Activated CD4-positive, alpha-beta T cell treated with anti-CD3 and anti-CD28 coated beads, Interleukin-2, amount 50 U/mL, for 24 hours (primary cell): ENCODE measurements around the gene RNF5.
"Not testable (repeated sequence)": the region's sequence is repeated elsewhere in the genome, so short reads cannot be mapped to it uniquely, and the experiment has no call there.

Experiments used
- DNase-seq, 2 donors: peaks; one replicate each; pipeline ENCODE4 v3.0.0-alpha.2; 2020; ENCODE audit warnings: low read depth in 1 of 2, low spot score in 1 of 2

RNF5 gene

GRCh38 chr6:32175322-32175710 is 2.9 kb upstream of the RNF5 start:
- DNase-seq, result no peak

DNA sequence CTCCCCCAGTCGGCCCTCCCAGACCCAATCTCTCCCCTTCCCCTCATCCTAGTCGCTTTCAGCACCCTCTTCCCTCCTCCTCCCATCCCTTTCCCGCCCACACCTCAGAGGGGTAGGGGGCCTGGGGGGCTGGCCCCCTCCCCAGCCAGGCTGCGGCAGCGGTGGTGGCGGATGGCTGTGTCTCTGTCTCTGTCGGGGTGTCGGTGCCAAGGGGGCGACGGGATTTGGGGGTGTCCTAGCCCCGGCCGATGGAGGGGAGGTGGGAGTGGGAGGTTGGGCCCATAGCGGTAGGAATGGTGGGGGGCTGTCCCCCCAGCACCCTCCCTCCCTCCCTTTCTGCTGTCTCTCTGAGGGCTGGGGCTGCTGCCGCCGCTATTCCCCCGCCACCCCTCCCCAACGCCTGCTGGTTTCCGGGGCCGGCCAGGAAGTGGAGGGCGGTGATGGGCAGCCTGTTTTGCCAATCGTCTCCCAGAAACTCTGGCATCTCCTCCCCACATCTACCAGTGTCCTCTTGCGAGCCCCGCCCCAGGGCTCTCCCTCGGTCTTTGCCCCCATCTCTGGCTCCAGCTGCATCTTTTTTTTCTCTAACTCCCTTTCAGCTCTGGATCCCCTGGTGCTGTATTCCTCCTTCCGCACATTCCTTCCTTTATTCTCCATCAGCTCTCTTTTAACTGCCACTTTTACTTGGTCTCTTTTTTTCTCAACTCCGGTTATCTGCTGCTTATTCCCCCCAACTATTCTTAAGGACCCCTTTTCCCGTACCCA is 2.3 kb upstream of the RNF5 start, which contains the start of gene AGPAT1:
Gene AGPAT1, minus strand, starts transcription at position 374 of the 765 bp plus-strand sequence. CDS start 4,588 bp downstream, outside the sequence.
- DNase-seq, result peak; percentile 94

DNA sequence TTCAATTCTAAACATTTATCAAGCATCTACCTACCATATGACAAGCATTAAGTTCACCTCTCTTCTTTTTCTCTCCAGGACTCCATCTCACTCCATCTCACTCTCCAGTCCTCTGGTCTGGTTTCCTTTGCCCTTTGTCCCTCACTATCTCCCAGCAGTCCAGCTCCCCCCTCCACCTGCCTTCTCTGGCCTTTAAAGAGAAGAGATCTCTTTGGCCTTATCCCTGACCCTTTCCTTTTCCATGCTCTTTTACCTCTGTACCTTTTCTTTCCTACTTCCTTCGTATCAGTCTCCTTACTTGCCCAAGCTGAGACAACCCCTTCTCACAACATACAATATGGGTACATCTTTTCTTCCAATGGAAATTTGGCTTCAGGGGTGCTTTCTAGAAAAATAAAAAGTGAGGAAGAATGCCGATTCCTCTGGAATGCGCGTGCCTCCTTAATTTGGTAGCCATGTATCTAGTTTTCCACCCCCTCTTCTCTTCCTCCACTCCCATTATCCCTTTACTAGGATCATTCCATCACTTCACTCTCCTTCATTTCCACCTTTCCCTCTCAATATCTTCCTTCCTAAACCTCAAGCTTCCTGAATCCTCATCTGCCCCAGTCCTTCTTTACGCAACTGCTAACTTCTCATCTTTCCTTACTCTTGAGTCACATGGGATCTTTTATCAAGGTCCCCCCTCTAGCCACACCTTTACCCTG is 1.6 kb upstream of the RNF5 start:
- DNase-seq, result no peak

DNA sequence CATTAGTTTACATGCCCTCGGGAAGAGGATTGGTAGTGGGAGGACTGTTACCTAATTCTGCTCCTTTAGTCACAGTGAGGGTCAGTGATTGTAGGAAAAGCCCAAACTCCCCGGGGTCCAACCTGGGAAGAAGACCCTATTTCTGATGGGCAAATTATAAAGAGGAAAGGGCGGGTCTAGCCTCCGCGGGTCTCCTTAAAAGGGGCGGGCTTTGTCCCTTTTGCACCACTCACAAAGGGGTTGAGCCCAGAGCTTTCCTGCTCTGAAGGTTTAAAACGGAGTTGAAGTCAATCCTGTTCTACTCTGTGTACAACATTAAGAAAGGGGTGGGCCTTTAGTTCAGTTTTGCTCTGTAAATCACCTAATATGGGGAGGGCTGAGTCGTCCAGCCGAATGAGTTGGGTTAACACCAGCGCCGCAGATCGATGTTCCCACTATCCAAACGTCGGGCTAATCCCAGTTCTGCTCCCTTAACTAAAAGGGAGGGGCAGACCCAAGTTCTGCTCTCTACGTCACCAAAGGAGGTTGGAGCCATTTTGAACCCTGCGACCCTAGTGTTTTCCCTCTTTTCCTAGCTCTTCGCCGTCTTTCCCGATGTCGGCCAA is 920 bp upstream of the RNF5 start:
- DNase-seq, result peak in 1 of 2 donors; percentile 34

GRCh38 chr6:32178547-32179440 is 589 bp downstream of the RNF5 start:
- DNase-seq, result no peak

- DNase-seq, result no peak
Measured at GRCh38 chr6:32179766-32180405, 1.7 kb downstream of the RNF5 start.

DNA sequence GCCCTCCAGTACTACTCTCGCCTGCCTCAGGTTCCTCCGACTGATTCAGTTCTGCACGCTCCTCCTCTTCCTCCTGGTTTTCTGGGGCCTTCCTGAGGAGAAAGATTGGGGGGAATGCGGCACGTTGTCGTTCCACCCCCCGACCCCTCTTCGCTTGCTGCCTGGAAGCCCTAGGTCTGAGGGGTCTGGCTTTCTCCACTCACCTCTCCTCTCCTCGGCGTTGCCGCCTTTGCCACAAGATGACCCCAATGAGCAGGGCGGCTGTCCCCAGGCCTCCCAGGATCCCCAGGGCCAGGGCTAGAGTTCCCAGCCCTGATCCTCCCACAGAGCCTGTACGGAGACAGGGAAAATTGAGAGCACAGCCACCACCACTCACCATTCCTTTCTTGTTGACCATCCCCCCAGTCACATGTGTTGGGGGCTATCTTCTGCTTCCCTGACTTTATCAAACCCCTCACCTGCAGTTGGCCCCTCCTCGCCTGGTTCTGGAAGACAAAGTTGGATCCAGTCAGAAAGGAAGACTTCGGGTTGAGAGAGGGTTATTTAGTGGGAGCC is 3.0 kb downstream of the RNF5 start:
- no peak for DNase-seq

- DNase-seq, result no peak
Measured at GRCh38 chr6:32181915-32182529, 3.8 kb downstream of the RNF5 start.

DNA sequence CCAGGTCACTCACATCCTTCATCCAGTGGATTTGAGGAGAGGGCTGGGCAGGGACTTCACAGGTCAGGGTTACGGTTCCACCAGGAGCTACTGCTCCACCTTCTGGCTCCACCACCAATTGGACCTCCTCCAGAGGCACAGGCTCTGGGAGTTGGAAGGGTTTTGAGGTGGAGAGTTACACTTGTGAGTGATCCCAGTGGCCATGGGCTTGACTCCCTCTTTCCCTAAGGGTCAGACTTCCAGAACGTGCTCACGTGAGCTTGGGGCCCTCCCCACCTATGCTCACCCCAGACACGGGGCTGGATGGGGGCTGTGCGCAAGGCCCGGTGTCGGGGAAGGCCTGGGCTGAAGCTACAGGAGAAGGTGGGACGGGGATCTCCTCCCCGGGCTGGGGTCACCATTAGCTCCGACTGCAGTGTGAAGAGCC is 4.4 kb downstream of the RNF5 start:
- no peak for DNase-seq

GRCh38 chr6:32183030-32183429 is 4.8 kb downstream of the RNF5 start:
- DNase-seq, result no peak

GRCh38 chr6:32183483-32184083 is 5.4 kb downstream of the RNF5 start:
- no peak for DNase-seq

DNA sequence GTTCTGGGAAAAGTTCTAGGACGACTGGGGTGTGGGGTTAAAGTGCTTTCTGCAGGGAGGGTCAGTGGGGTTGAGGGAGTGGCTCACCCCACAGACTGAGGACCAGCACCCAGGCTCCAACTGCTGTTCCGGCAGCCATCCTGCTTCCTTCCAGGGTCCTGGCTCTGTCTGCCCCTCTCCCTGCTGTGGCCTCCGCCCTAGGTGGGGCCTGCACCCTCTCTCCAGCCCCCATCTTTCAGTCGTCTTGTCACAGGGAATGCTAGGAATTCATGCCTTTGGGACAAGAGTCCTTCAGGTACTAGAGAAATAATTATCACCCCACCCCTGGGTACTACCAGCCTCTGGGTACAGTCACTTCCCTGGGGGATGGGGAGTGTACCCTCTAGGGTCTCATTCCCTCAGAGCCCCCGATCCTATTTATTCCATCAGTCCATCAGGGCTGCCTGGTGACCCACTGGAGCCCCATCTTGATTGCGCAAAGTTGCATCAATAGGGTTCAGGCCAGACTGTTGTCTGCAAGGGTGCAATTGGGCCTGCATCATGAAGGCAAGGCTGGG is 6.0 kb downstream of the RNF5 start, which contains the start of gene AGER:
Gene AGER, minus strand, starts transcription at position 170 of the 557 bp plus-strand sequence. Its CDS starts 31 bp downstream, at position 139.
- DNase-seq, result no peak

- peak in 1 of 2 donors; percentile 48 for DNase-seq
Measured at GRCh38 chr6:32185681-32186131, 7.5 kb downstream of the RNF5 start.

- DNase-seq, result not testable (repeated sequence)
Measured at GRCh38 chr6:32186151-32186840, 8.1 kb downstream of the RNF5 start.

- no peak for DNase-seq
Measured at GRCh38 chr6:32187009-32187709, 9.0 kb downstream of the RNF5 start.

DNA sequence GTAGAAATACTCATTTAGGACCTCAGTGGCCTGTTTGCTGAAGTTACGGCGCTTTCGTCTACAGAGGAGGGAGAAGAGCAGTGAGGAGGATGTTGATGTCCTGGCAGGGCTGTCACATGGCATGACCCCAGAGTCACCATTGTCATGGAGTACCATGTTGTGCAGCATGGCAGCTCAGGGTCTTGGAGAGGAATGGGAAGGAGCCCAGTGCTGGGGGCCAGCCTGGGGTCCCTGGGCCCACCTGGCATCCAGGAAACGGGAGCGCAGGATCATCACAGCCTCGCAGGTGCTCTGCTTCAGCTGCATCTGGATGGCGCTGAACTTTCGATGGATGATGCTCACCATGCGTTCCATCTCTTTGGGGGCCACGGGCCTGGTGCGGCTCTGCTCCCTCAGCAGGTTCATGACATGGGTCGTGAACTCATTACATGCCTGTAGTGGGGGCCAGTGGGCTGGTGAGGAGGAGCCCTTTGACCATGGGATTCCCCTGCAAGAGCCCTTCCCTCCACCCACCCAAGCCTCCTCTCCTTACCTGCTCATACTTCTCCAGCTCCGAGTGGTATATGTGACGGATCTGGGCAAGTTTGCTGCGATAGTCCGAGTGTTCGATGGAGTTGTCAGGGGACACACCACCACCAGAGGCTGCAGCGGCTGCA is 9.6 kb downstream of the RNF5 start:
- not testable (repeated sequence) for DNase-seq
